ENCODE measurements around the gene ITPRID2.

The ITPRID2 gene

DNA sequence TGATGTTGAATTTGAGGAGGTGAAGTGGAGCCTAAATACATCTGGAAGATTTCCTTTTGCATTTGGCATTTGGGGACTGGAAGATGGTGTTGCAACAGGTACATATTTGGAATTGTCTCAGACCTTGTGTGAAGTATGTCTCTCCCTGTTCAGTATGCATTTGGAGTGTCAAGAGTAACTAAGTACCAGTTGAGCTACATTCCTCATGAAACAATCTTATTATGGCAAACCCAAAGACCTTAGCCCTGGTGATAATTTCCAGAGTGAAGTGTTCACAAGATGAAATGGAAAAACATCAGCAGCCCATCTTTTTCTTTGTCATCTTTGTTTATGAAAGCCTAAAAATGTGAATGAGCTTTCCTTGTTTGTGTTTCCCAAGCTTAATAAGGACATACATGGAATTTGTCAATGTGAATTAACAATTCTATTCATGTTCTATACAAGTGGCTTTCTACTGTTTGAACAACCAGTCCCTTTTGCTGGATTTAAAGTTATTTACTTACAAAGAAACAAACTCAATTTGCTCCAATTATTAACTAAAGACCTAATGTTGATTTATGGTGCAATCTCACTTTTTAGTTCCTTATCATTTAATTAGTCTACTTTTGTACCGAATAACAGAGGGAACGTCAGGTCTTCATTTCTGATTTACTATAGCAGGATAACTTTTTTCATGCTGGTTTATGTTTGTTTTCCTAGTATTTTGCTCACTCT is 52.0 kb downstream of the ITPRID2 start:
- no peak for TF ChIP-seq POLR2A (IDR thresholded peaks at IDR 0.05; ENCODE audit: extremely low read depth, insufficient read length)
- TF ChIP-seq CTCF (IDR thresholded peaks at IDR 0.05; ENCODE audit: low read depth, low read length) = no peak
- TF ChIP-seq MAX (IDR thresholded peaks at IDR 0.05; ENCODE audit: low read depth, low read length) = no peak
- TF ChIP-seq MYC (IDR thresholded peaks at IDR 0.05; ENCODE audit: low read depth, low read length) = no peak
- H3K4me3 ChIP-seq (ENCODE audit: low read depth, low read length) = no peak overlapping the region
- DNase-seq (ENCODE audit: low read depth) = no peak

GRCh38 chr2:181944164-181944913 is 52.8 kb downstream of the ITPRID2 start:
- H3K4me3 ChIP-seq (ENCODE audit: low read depth, low read length) = no peak overlapping the region
- TF ChIP-seq CTCF (IDR thresholded peaks at IDR 0.05; ENCODE audit: low read depth, low read length) (no peak), MAX (IDR thresholded peaks at IDR 0.05; ENCODE audit: low read depth, low read length) (no peak), MYC (IDR thresholded peaks at IDR 0.05; ENCODE audit: low read depth, low read length) (no peak), POLR2A (IDR thresholded peaks at IDR 0.05; ENCODE audit: extremely low read depth, insufficient read length) (no peak)
- no peak for DNase-seq (ENCODE audit: low read depth)

DNA sequence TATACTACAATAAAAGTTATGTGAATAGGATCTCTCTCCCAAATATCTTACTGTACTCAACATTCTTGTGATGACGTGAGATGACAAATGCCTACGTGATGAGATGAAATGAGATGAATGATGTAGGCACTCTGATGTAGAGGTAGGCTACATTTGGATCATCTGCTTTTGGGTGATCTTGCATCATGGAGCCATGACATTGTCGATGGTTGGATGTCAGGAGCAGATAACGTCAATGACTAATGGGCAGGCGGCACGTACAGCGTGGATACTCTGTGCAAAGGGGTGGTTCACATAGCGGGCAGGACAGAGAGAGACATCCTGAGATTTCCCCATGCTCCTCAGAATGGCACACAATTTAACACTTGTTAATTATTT is 53.4 kb downstream of the ITPRID2 start:
- no peak for DNase-seq (ENCODE audit: low read depth)
- H3K4me3 ChIP-seq (ENCODE audit: low read depth, low read length) = no peak overlapping the region
- TF ChIP-seq MAX (IDR thresholded peaks at IDR 0.05; ENCODE audit: low read depth, low read length) = no peak
- TF ChIP-seq CTCF (IDR thresholded peaks at IDR 0.05; ENCODE audit: low read depth, low read length) = no peak
- no peak for TF ChIP-seq MYC (IDR thresholded peaks at IDR 0.05; ENCODE audit: low read depth, low read length)
- no peak for TF ChIP-seq POLR2A (IDR thresholded peaks at IDR 0.05; ENCODE audit: extremely low read depth, insufficient read length)

DNA sequence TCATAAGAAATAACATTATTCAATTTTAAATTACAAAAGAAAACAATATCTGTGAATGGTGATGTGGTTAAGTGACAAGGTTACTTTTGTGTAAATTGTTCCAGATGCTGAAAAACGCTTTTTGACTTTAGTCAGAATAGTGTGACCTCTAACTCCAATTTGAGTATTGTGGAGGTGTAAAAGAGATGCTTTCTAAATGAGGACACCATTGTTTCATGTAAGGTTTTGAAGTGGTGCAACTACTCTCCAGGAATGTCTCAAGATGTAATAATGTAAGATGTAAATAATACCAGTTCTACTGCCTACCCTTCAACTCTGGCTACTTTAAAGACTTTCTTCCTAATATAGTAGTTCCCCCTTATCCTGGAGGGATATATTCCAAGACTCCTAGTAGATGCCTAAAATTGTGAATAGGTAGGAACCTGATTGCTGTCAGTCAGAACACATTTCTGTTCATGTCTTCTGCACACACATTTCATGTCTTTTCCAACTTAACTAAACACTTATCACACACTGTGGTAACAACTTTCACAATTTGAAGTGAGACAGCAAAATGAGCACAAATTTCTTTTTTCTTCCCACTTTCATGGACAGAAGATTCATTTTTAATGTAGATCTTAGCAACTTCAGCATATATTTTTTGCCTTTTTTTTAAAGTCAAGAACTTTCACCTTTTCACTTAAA is 55.1 kb downstream of the ITPRID2 start:
- TF ChIP-seq POLR2A (IDR thresholded peaks at IDR 0.05; ENCODE audit: extremely low read depth, insufficient read length) = no peak
- H3K4me3 ChIP-seq (ENCODE audit: low read depth, low read length) = no peak overlapping the region
- no peak for DNase-seq (ENCODE audit: low read depth)

DNA sequence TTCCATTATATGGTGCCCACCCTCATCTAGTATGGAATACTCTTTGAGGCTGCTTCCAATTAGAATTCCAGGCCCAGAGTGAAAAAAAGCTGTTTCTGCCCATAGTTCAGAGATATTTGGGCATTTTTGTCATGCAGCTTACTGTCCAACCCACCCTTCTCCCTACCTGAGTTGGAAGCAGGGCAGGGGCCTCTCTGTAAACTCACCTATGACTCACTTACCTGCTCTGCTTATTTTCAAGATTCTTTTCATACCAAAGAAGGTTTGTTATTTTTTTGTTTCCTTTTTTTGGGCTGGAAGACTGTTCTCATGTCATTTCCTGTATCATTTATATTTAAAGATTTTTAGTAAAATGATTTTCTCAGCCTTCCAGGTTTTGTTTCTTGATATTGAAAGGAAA is 55.7 kb downstream of the ITPRID2 start:
- TF ChIP-seq MYC (IDR thresholded peaks at IDR 0.05; ENCODE audit: low read depth, low read length) (no peak), MAX (IDR thresholded peaks at IDR 0.05; ENCODE audit: low read depth, low read length) (no peak), POLR2A (IDR thresholded peaks at IDR 0.05; ENCODE audit: extremely low read depth, insufficient read length) (no peak), CTCF (IDR thresholded peaks at IDR 0.05; ENCODE audit: low read depth, low read length) (no peak)
- H3K4me3 ChIP-seq (ENCODE audit: low read depth, low read length) = no peak overlapping the region
- no peak for DNase-seq (ENCODE audit: low read depth)

DNA sequence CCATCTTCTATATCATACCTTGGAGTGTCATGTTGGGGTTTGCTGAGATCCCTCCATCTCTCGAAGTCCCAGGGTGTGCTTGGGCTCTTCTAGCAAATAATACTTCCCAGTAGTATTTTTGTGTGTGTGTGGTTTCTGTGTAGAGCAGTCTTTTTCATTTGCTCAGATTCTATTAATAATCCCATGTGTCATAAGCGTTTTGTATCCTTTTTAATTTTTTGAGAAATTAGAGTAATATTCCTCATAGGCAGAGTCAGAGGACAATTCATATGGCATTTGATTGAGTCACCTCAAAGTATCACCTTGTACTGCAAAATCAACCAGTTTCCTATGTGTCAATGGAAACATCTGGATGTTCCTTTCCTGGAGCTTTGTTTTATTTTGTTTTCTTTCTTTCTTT is 56.7 kb downstream of the ITPRID2 start:
- TF ChIP-seq POLR2A (IDR thresholded peaks at IDR 0.05; ENCODE audit: extremely low read depth, insufficient read length) = no peak
- no peak for TF ChIP-seq MAX (IDR thresholded peaks at IDR 0.05; ENCODE audit: low read depth, low read length)
- no peak for TF ChIP-seq MYC (IDR thresholded peaks at IDR 0.05; ENCODE audit: low read depth, low read length)
- no peak for TF ChIP-seq CTCF (IDR thresholded peaks at IDR 0.05; ENCODE audit: low read depth, low read length)
- no peak overlapping the region for H3K4me3 ChIP-seq (ENCODE audit: low read depth, low read length)
- DNase-seq (ENCODE audit: low read depth) = no peak
